ENCODE results near the gene TNS3. TPM values are rescaled to one million over a fixed set of nuclear protein-coding genes. Genes with fewer than 3 reads are reported as not detected.

The TNS3 gene
- total RNA-seq, 1 experiment from 2014 or later = 533 TPM

- intact Hi-C loops (cut with micrococcal nuclease; ENCODE audit: unreplicated experiment) = no loop called here
- no peak for DNase-seq (ENCODE audit: low read depth, low spot score)
- Histone ChIP-seq H3K9me3 (ENCODE audit: control insufficient read depth, insufficient read depth, low read depth, low read length) (no peaks in the 10 kb centered on the region), H3K36me3 (ENCODE audit: control insufficient read depth, insufficient read depth, low read length) (peaks cover 54% of the 10 kb centered on the region), H3K4me1 (ENCODE audit: control insufficient read depth, insufficient read depth, low read length) (peaks cover 17% of the 10 kb centered on the region), H3K27me3 (ENCODE audit: control insufficient read depth, insufficient read depth, low read length) (no peaks in the 10 kb centered on the region), H3K4me3 (ENCODE audit: low read depth in 2 of 2, low read length in 2 of 2) (no peak overlapping the region), H3K27ac (ENCODE audit: low read length) (no peak overlapping the region; the same call in 1 of the 2 replicates)
- ChIA-PET POLR2A (no interaction called here), CTCF (no interaction called here)
- TF ChIP-seq REST (IDR thresholded peaks at IDR 0.05; ENCODE audit: insufficient read depth in 1 of 2, low read depth in 2 of 2, low read length in 1 of 2) = no peak
- TF ChIP-seq SIN3A (IDR thresholded peaks at IDR 0.05; ENCODE audit: borderline replicate concordance, insufficient read depth, low read depth, low read length) = no peak
- TF ChIP-seq CTCF (IDR thresholded peaks at IDR 0.05) = no peak
- no peak for TF ChIP-seq TCF7L2 (IDR thresholded peaks at IDR 0.05; ENCODE audit: low read depth, low read length)
- TF ChIP-seq POLR2AphosphoS5 (IDR thresholded peaks at IDR 0.05; ENCODE audit: low read depth, low read length) = peak; percentile 13; the same call in 1 of the 2 replicates
- BruUV-seq (replicated peaks) = no TSS peak
- ATAC-seq = no peak
- in situ Hi-C loops (cut with HindIII; ENCODE audit: low pct_unique_long_range_greater_than_20kb, low sequenced_read_pairs) = no loop called here
These were observed 234.6 kb downstream of the TNS3 start for GRCh38 chr7:47347346-47347745.

GRCh38 chr7:47346377-47346914 lies 235.5 kb downstream of the TNS3 start:
- intact Hi-C loops (cut with micrococcal nuclease; ENCODE audit: unreplicated experiment) = no loop called here
- CTCF ChIA-PET = no interaction called here
- Histone ChIP-seq H3K4me3 (ENCODE audit: low read depth in 2 of 2, low read length in 2 of 2) (no peak overlapping the region), H3K27ac (ENCODE audit: low read length) (no peak overlapping the region), H3K9me3 (ENCODE audit: control insufficient read depth, insufficient read depth, low read depth, low read length) (no peaks in the 10 kb centered on the region), H3K27me3 (ENCODE audit: control insufficient read depth, insufficient read depth, low read length) (no peaks in the 10 kb centered on the region), H3K36me3 (ENCODE audit: control insufficient read depth, insufficient read depth, low read length) (peaks cover 62% of the 10 kb centered on the region), H3K4me1 (ENCODE audit: control insufficient read depth, insufficient read depth, low read length) (peaks cover 17% of the 10 kb centered on the region)
- no peak for DNase-seq (ENCODE audit: low read depth, low spot score)
- in situ Hi-C loops (cut with HindIII; ENCODE audit: low pct_unique_long_range_greater_than_20kb, low sequenced_read_pairs) = no loop called here
- BruUV-seq (replicated peaks) = no TSS peak
- POLR2A ChIA-PET = no interaction called here
- ATAC-seq = peak; percentile 18; the same call in 1 of the 2 replicates
- TF ChIP-seq TCF7L2 (IDR thresholded peaks at IDR 0.05; ENCODE audit: low read depth, low read length) = no peak
- TF ChIP-seq CTCF (IDR thresholded peaks at IDR 0.05) = no peak
- no peak for TF ChIP-seq REST (IDR thresholded peaks at IDR 0.05; ENCODE audit: insufficient read depth in 1 of 2, low read depth in 2 of 2, low read length in 1 of 2)
- no peak for TF ChIP-seq SIN3A (IDR thresholded peaks at IDR 0.05; ENCODE audit: borderline replicate concordance, insufficient read depth, low read depth, low read length)
- TF ChIP-seq POLR2AphosphoS5 (IDR thresholded peaks at IDR 0.05; ENCODE audit: low read depth, low read length) = 0 out of 2 replicates have a peak, but pooled peaks have one; percentile 20
